Chondrocyte (in vitro differentiated cells): ENCODE results near the gene JAG1. TPM values are rescaled to one million over a fixed set of nuclear protein-coding genes. Genes with fewer than 3 reads are reported as not detected.

Experiments
- DNase-seq: peaks from one replicate; pipeline ENCODE4 v3.0.0; 2021; ENCODE audit warnings: mixed read lengths, low spot score
- H3K27ac Mint-ChIP-seq: one replicate; pipeline ENCODE4 v1.8.0; 2021; ENCODE audit warnings: mild to moderate bottlenecking, moderate library complexity, mixed read lengths; ENCODE audit not compliant: unreplicated experiment
- H3K27me3 Mint-ChIP-seq: 2 replicates; pipeline ENCODE4 v1.8.0; 2021; ENCODE audit warnings: low read depth, mixed read lengths
- H3K36me3 Mint-ChIP-seq: 2 replicates; pipeline ENCODE4 v1.8.0; 2021; ENCODE audit warnings: low read depth, mixed read lengths
- H3K4me1 Mint-ChIP-seq: 2 replicates; pipeline ENCODE4 v1.8.0; 2021; ENCODE audit warnings: low read depth, mild to moderate bottlenecking, mixed read lengths
- H3K4me3 Mint-ChIP-seq: one replicate; pipeline ENCODE4 v1.8.0; 2021; ENCODE audit warnings: mild to moderate bottlenecking, moderate library complexity, mixed read lengths; ENCODE audit not compliant: unreplicated experiment
- H3K9me3 Mint-ChIP-seq: 2 replicates; pipeline ENCODE4 v1.8.0; 2021; ENCODE audit warnings: low read depth, mixed read lengths
- total RNA-seq: library from RNA; stranded (reverse); gene quantifications from 3 replicates; pipeline ENCODE4 v1.2.1, GENCODE V29; 2021
- TF ChIP-seq, protein P1 (sequence below): fragments of 200-600 bp; sonication (generic); IDR thresholded peaks from 2 replicates; pipeline ENCODE4 v1.5.0; 2021; ENCODE audit warnings: antibody characterized with exemption, mild to moderate bottlenecking, moderate library complexity

JAG1 gene
- total RNA-seq, 1 donor from 2014 or later: 510 TPM

DNA sequence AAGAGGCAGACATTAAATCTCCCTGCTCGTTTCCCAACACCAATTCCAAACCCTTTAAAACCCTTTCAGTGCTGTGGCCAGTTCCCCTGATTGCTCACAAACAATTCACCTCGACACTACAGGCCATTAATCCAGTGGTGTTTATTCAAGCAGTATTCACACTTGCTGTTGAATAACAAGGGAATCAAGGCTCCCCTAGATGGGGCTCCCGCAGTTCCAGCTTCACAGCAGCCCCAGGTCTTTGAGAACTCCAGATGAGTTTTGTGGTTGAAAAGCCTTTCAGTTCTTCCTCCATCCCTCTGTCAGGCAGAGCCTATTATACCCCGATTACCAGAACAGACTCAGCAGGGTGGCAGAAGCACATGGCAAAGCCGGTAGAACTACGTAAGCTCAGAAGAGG is 36.2 kb downstream of the JAG1 start:
- no peak for DNase-seq
- H3K4me3 Mint-ChIP-seq: peak overlapping the region; percentile 54
- peak overlapping the region; percentile 95 for H3K27ac Mint-ChIP-seq
- H3K9me3 Mint-ChIP-seq: no peaks in the 10 kb centered on the region
- H3K36me3 Mint-ChIP-seq: peaks cover 46% of the 10 kb centered on the region
- H3K27me3 Mint-ChIP-seq: no peaks in the 10 kb centered on the region
- H3K4me1 Mint-ChIP-seq: peaks cover 97% of the 10 kb centered on the region
- TF ChIP-seq, protein P1, sequence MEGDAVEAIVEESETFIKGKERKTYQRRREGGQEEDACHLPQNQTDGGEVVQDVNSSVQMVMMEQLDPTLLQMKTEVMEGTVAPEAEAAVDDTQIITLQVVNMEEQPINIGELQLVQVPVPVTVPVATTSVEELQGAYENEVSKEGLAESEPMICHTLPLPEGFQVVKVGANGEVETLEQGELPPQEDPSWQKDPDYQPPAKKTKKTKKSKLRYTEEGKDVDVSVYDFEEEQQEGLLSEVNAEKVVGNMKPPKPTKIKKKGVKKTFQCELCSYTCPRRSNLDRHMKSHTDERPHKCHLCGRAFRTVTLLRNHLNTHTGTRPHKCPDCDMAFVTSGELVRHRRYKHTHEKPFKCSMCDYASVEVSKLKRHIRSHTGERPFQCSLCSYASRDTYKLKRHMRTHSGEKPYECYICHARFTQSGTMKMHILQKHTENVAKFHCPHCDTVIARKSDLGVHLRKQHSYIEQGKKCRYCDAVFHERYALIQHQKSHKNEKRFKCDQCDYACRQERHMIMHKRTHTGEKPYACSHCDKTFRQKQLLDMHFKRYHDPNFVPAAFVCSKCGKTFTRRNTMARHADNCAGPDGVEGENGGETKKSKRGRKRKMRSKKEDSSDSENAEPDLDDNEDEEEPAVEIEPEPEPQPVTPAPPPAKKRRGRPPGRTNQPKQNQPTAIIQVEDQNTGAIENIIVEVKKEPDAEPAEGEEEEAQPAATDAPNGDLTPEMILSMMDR: no peak

DNA sequence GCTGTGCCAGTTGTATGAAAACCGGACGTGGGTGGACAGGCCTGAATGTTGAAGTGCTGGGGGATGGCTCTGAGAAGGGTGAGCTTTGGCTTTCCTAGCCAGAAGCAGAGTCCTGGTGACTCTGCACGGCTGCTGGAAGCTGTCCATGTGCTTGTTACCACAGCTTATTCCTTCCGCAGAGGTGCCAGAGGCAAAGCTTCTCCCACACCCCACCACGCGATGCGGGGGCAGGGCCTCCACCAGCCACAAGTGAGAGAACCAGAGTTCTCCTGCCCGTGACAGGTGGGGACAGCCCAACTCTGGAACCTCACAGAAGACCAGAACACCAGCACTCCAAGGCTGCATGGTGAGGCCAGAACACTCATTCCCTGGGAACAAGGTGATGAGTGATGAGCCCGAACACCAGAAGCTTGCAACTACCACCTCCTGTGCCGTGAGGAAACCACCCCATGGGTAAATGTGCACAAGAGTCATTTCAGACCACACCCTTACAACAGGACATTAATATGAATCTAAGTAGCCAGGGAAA is 36.7 kb downstream of the JAG1 start:
- Mint-ChIP-seq H3K9me3 (no peaks in the 10 kb centered on the region), H3K27ac (peak overlapping the region; percentile 95), H3K4me3 (peak overlapping the region; percentile 54), H3K27me3 (no peaks in the 10 kb centered on the region), H3K36me3 (peaks cover 42% of the 10 kb centered on the region), H3K4me1 (peaks cover 98% of the 10 kb centered on the region)
- TF ChIP-seq, protein P1: no peak
- DNase-seq: no peak

DNA sequence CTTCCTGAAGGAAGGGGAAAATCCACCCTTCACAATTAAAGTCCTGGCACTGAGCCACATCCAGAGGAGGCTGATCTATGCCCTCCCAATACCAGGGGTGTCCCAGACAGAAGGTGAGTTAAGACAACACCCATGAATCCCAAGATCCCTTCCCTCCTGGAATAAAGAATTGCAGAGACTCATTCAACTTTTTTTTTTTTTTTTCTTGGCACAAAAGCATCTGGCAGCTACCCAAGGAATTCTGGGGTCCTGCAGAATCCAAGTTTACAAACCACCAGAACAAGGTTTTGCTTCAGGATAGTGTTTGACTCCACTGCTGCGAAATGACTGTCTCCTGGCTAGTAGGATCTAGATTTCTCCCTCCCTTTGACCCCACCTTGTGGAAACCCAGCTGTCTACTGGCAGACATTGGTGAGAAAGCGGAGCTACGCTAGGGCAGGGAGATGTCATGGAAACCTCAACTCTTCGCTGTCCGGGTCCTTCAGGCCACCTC is 37.4 kb downstream of the JAG1 start:
- Mint-ChIP-seq H3K4me3 (no peak overlapping the region), H3K4me1 (peaks cover 98% of the 10 kb centered on the region), H3K9me3 (no peaks in the 10 kb centered on the region), H3K36me3 (peaks cover 36% of the 10 kb centered on the region), H3K27me3 (no peaks in the 10 kb centered on the region), H3K27ac (peak overlapping the region; percentile 95)
- no peak for DNase-seq
- TF ChIP-seq, protein P1: peak; percentile 36

DNA sequence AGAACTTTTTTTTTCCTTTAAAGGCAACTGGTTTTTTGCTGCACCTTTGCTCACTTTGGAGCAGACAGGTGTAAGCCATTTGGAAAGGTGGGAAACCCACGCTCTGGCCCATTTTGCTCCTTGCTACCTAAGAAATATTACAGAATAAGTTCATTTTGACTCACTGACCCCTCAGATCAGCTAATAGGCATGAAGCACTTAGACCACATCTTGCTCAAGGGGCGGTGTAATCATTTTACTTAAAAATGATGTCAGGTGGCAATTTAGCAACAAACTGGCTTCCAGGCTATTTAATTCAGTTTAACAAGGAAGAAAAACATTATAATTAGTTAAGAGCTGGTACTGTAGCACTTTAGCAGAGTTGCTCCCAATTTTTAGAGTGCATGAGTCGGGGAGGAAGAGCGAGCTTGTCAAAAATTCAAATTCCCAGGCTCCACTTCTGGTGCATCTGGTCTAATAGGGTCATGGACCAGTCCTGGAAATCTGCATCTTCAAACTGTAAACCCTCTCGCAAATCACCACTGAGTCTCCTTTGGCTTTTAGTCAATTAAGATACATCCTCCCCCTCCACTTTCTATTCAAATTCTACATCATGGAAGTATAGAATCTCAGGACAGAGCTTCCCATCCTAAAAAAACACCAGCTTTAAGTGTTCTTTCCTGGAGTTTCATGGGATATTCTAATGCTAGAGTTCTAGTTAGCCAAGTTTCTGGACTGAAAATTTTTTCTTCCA is 38.2 kb downstream of the JAG1 start:
- no peak overlapping the region for H3K4me3 Mint-ChIP-seq

DNA sequence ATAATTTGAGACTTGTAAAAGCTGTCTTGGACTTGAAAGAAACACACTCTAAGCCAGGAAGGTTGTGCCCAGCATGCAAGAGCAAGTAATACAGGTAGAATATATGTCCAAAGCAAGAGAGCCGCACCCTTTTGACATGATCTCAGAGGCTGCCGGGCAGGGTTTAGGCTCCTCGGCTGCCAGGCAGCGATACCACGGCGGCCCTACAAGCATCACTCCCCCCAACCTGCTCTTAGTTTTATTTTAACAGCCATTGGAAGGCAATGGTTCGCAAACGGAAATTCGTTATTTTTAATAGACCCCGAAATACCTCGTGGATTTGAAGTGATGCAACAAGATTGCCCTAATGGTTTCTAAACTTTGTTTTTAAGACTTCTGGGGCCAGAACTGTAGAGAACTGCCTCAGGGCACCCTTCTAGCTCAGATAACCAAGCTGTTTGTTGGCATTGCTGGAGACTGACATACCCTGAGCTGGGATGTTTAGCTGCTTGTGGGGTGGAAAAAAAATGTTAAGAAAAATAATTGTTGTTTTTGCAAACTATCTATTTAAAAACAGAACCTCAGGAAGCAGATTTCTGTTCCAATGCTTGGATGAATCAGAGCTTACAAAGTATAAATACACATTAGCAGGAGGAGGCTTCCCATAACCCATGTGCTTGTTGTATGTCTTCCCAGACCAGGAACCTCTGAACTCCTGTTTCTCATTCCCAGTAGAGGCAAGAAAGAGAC is 39.0 kb downstream of the JAG1 start:
- Mint-ChIP-seq H3K36me3 (peaks cover 22% of the 10 kb centered on the region), H3K4me3 (no peak overlapping the region), H3K4me1 (peaks cover 94% of the 10 kb centered on the region), H3K27ac (peak overlapping the region; percentile 95), H3K9me3 (no peaks in the 10 kb centered on the region), H3K27me3 (no peaks in the 10 kb centered on the region)
- TF ChIP-seq, protein P1: peak; percentile 1
- no peak for DNase-seq

More for the DNA sequence above, 38.2 kb downstream of the JAG1 start:
- Mint-ChIP-seq H3K27me3 (no peaks in the 10 kb centered on the region), H3K27ac (peak overlapping the region; percentile 95), H3K4me1 (peaks cover 95% of the 10 kb centered on the region), H3K9me3 (no peaks in the 10 kb centered on the region), H3K36me3 (peaks cover 29% of the 10 kb centered on the region)
- TF ChIP-seq, protein P1: no peak
- no peak for DNase-seq
